ENCODE results near the gene CAPZB.

CAPZB gene

GRCh38 chr1:19400192-19400611 is 85.1 kb downstream of the CAPZB start:
- H3K4me1 ChIP-seq (ENCODE audit: control insufficient read depth, insufficient read depth, low read length, poor library complexity, severe bottlenecking), result peaks cover 7% of the 10 kb centered on the region
- H3K36me3 ChIP-seq (ENCODE audit: control insufficient read depth, insufficient read depth, low read length), result peaks cover 30% of the 10 kb centered on the region
- H3K27ac ChIP-seq (ENCODE audit: insufficient read depth, low read length, poor library complexity, severe bottlenecking), result no peak overlapping the region
- H3K27me3 ChIP-seq (replicated peaks; ENCODE audit: control insufficient read depth, insufficient read depth, low read length, poor library complexity, severe bottlenecking), result no peaks in the 10 kb centered on the region
- H3K4me3 ChIP-seq (ENCODE audit: insufficient read depth, low read depth, low read length, poor library complexity, severe bottlenecking), result no peak overlapping the region
- no peaks in the 10 kb centered on the region for H3K9me3 ChIP-seq (ENCODE audit: control insufficient read depth, low read length)
- DNase-seq, result no peak

- no peak for DNase-seq
- Histone ChIP-seq H3K36me3 (ENCODE audit: control insufficient read depth, insufficient read depth, low read length) (peaks cover 21% of the 10 kb centered on the region), H3K4me3 (ENCODE audit: insufficient read depth, low read depth, low read length, poor library complexity, severe bottlenecking) (no peak overlapping the region), H3K27me3 (replicated peaks; ENCODE audit: control insufficient read depth, insufficient read depth, low read length, poor library complexity, severe bottlenecking) (no peaks in the 10 kb centered on the region), H3K27ac (ENCODE audit: insufficient read depth, low read length, poor library complexity, severe bottlenecking) (peak overlapping the region; percentile 18), H3K9me3 (ENCODE audit: control insufficient read depth, low read length) (no peaks in the 10 kb centered on the region), H3K4me1 (ENCODE audit: control insufficient read depth, insufficient read depth, low read length, poor library complexity, severe bottlenecking) (peaks cover 12% of the 10 kb centered on the region)
These were observed 87.0 kb downstream of the CAPZB start for GRCh38 chr1:19398309-19398760.

- peaks cover 20% of the 10 kb centered on the region for H3K4me1 ChIP-seq (ENCODE audit: control insufficient read depth, insufficient read depth, low read length, poor library complexity, severe bottlenecking)
- peaks cover 16% of the 10 kb centered on the region for H3K36me3 ChIP-seq (ENCODE audit: control insufficient read depth, insufficient read depth, low read length)
- no peaks in the 10 kb centered on the region for H3K27me3 ChIP-seq (replicated peaks; ENCODE audit: control insufficient read depth, insufficient read depth, low read length, poor library complexity, severe bottlenecking)
- no peaks in the 10 kb centered on the region for H3K9me3 ChIP-seq (ENCODE audit: control insufficient read depth, low read length)
- H3K27ac ChIP-seq (ENCODE audit: insufficient read depth, low read length, poor library complexity, severe bottlenecking), result no peak overlapping the region
- no peak overlapping the region for H3K4me3 ChIP-seq (ENCODE audit: insufficient read depth, low read depth, low read length, poor library complexity, severe bottlenecking)
- no peak for DNase-seq
These were observed 88.0 kb downstream of the CAPZB start for GRCh38 chr1:19397217-19397945.

- Histone ChIP-seq H3K4me3 (ENCODE audit: insufficient read depth, low read depth, low read length, poor library complexity, severe bottlenecking) (no peak overlapping the region), H3K4me1 (ENCODE audit: control insufficient read depth, insufficient read depth, low read length, poor library complexity, severe bottlenecking) (peaks cover 30% of the 10 kb centered on the region), H3K27me3 (replicated peaks; ENCODE audit: control insufficient read depth, insufficient read depth, low read length, poor library complexity, severe bottlenecking) (no peaks in the 10 kb centered on the region), H3K36me3 (ENCODE audit: control insufficient read depth, insufficient read depth, low read length) (peaks cover 16% of the 10 kb centered on the region), H3K27ac (ENCODE audit: insufficient read depth, low read length, poor library complexity, severe bottlenecking) (no peak overlapping the region), H3K9me3 (ENCODE audit: control insufficient read depth, low read length) (no peaks in the 10 kb centered on the region)
- no peak for DNase-seq
These were observed 89.1 kb downstream of the CAPZB start for GRCh38 chr1:19396280-19396679.

GRCh38 chr1:19395678-19396192 is 89.6 kb downstream of the CAPZB start:
- Histone ChIP-seq H3K27ac (ENCODE audit: insufficient read depth, low read length, poor library complexity, severe bottlenecking) (no peak overlapping the region), H3K9me3 (ENCODE audit: control insufficient read depth, low read length) (no peaks in the 10 kb centered on the region), H3K4me3 (ENCODE audit: insufficient read depth, low read depth, low read length, poor library complexity, severe bottlenecking) (no peak overlapping the region), H3K4me1 (ENCODE audit: control insufficient read depth, insufficient read depth, low read length, poor library complexity, severe bottlenecking) (peaks cover 29% of the 10 kb centered on the region), H3K36me3 (ENCODE audit: control insufficient read depth, insufficient read depth, low read length) (peaks cover 16% of the 10 kb centered on the region), H3K27me3 (replicated peaks; ENCODE audit: control insufficient read depth, insufficient read depth, low read length, poor library complexity, severe bottlenecking) (no peaks in the 10 kb centered on the region)
- DNase-seq, result no peak

- peak overlapping the region; percentile 19 for H3K27ac ChIP-seq (ENCODE audit: insufficient read depth, low read length, poor library complexity, severe bottlenecking)
- no peaks in the 10 kb centered on the region for H3K9me3 ChIP-seq (ENCODE audit: control insufficient read depth, low read length)
- H3K27me3 ChIP-seq (replicated peaks; ENCODE audit: control insufficient read depth, insufficient read depth, low read length, poor library complexity, severe bottlenecking), result no peaks in the 10 kb centered on the region
- H3K4me1 ChIP-seq (ENCODE audit: control insufficient read depth, insufficient read depth, low read length, poor library complexity, severe bottlenecking), result peaks cover 47% of the 10 kb centered on the region
- peaks cover 13% of the 10 kb centered on the region for H3K36me3 ChIP-seq (ENCODE audit: control insufficient read depth, insufficient read depth, low read length)
- DNase-seq, result no peak
- no peak overlapping the region for H3K4me3 ChIP-seq (ENCODE audit: insufficient read depth, low read depth, low read length, poor library complexity, severe bottlenecking)
These were observed 92.3 kb downstream of the CAPZB start for GRCh38 chr1:19393046-19393445.

- Histone ChIP-seq H3K27ac (ENCODE audit: insufficient read depth, low read length, poor library complexity, severe bottlenecking) (peak overlapping the region; percentile 71), H3K4me1 (ENCODE audit: control insufficient read depth, insufficient read depth, low read length, poor library complexity, severe bottlenecking) (peaks cover 53% of the 10 kb centered on the region)
These were observed 93.1 kb downstream of the CAPZB start for GRCh38 chr1:19392221-19392620.

GRCh38 chr1:19391596-19391981 is 93.8 kb downstream of the CAPZB start:
- peak overlapping the region; percentile 38 for H3K4me3 ChIP-seq (ENCODE audit: insufficient read depth, low read depth, low read length, poor library complexity, severe bottlenecking)

More at GRCh38 chr1:19392221-19392620, 93.1 kb downstream of the CAPZB start:
- Histone ChIP-seq H3K4me3 (ENCODE audit: insufficient read depth, low read depth, low read length, poor library complexity, severe bottlenecking) (no peak overlapping the region), H3K36me3 (ENCODE audit: control insufficient read depth, insufficient read depth, low read length) (peaks cover 13% of the 10 kb centered on the region), H3K27me3 (replicated peaks; ENCODE audit: control insufficient read depth, insufficient read depth, low read length, poor library complexity, severe bottlenecking) (no peaks in the 10 kb centered on the region), H3K9me3 (ENCODE audit: control insufficient read depth, low read length) (no peaks in the 10 kb centered on the region)
- DNase-seq, result no peak

GRCh38 chr1:19390901-19391595 is 94.3 kb downstream of the CAPZB start:
- peak overlapping the region; percentile 71 for H3K27ac ChIP-seq (ENCODE audit: insufficient read depth, low read length, poor library complexity, severe bottlenecking)
- H3K4me3 ChIP-seq (ENCODE audit: insufficient read depth, low read depth, low read length, poor library complexity, severe bottlenecking), result peak overlapping the region; percentile 38
- H3K9me3 ChIP-seq (ENCODE audit: control insufficient read depth, low read length), result no peaks in the 10 kb centered on the region
- no peaks in the 10 kb centered on the region for H3K27me3 ChIP-seq (replicated peaks; ENCODE audit: control insufficient read depth, insufficient read depth, low read length, poor library complexity, severe bottlenecking)
- H3K4me1 ChIP-seq (ENCODE audit: control insufficient read depth, insufficient read depth, low read length, poor library complexity, severe bottlenecking), result peaks cover 55% of the 10 kb centered on the region
- peak; percentile 36 to 63 (median 60) for DNase-seq
- peaks cover 12% of the 10 kb centered on the region for H3K36me3 ChIP-seq (ENCODE audit: control insufficient read depth, insufficient read depth, low read length)

More at GRCh38 chr1:19391596-19391981, 93.8 kb downstream of the CAPZB start:
- H3K36me3 ChIP-seq (ENCODE audit: control insufficient read depth, insufficient read depth, low read length), result peaks cover 13% of the 10 kb centered on the region
- peaks cover 55% of the 10 kb centered on the region for H3K4me1 ChIP-seq (ENCODE audit: control insufficient read depth, insufficient read depth, low read length, poor library complexity, severe bottlenecking)
- no peaks in the 10 kb centered on the region for H3K9me3 ChIP-seq (ENCODE audit: control insufficient read depth, low read length)
- no peak for DNase-seq
- H3K27me3 ChIP-seq (replicated peaks; ENCODE audit: control insufficient read depth, insufficient read depth, low read length, poor library complexity, severe bottlenecking), result no peaks in the 10 kb centered on the region
- peak overlapping the region; percentile 71 for H3K27ac ChIP-seq (ENCODE audit: insufficient read depth, low read length, poor library complexity, severe bottlenecking)

All from effector memory CD4-positive, alpha-beta T cell (primary cell).